ENCODE results near the gene RBP5.
A peak's percentile ranks its signal among the peaks of the same experiment; 100 is the strongest.

Gene RBP5, protein sequence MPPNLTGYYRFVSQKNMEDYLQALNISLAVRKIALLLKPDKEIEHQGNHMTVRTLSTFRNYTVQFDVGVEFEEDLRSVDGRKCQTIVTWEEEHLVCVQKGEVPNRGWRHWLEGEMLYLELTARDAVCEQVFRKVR

DNA sequence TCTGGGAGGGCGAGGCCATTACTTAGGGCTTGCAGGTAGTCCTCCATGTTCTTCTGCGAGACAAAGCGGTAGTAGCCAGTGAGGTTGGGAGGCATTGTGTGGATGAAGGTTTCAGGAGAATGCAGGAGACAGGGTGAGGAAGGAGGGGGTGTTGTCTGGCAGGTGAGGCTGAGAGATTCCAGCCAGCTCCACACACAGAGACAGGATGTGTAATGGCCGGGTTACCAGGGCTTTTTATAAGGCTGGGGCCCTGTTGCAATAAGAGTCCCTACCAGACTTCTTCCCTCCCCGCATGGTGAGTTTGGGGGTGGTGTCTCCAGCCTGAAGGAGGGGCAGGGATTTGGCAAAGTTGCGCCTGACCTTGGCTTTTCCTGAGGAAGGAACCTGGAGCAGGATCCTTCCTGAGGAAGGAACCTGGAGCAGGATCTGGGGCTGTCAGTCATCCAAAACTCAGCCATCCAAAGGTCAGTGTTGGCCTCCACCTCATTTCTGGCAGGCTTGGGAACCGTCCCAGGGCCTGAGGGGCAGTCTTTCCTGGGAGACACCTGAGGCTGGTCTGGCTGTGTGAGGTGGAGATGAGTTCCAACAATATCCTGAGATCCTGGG, at the start of gene RBP5:
Gene RBP5 (minus strand): TSS at position 209 of the 606 bp plus-strand sequence. CDS start 114 bp downstream, at position 95.
- peaks cover 8% of the 10 kb centered on the region for H3K36me3 Mint-ChIP-seq (ENCODE audit: low read depth)
- no peak for DNase-seq
- H3K4me1 Mint-ChIP-seq = peaks cover 67% of the 10 kb centered on the region
- TF ChIP-seq, protein P1, sequence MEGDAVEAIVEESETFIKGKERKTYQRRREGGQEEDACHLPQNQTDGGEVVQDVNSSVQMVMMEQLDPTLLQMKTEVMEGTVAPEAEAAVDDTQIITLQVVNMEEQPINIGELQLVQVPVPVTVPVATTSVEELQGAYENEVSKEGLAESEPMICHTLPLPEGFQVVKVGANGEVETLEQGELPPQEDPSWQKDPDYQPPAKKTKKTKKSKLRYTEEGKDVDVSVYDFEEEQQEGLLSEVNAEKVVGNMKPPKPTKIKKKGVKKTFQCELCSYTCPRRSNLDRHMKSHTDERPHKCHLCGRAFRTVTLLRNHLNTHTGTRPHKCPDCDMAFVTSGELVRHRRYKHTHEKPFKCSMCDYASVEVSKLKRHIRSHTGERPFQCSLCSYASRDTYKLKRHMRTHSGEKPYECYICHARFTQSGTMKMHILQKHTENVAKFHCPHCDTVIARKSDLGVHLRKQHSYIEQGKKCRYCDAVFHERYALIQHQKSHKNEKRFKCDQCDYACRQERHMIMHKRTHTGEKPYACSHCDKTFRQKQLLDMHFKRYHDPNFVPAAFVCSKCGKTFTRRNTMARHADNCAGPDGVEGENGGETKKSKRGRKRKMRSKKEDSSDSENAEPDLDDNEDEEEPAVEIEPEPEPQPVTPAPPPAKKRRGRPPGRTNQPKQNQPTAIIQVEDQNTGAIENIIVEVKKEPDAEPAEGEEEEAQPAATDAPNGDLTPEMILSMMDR (IDR thresholded peaks at IDR 0.05) = no peak
- H3K4me3 Mint-ChIP-seq = peak within 1 kb of the TSS; percentile 99
- no peaks in the 10 kb centered on the region for H3K9me3 Mint-ChIP-seq
- no peak within 1 kb of the TSS for H3K27ac Mint-ChIP-seq
- H3K27me3 Mint-ChIP-seq (ENCODE audit: low read depth, poor library complexity) = peaks cover 20% of the 10 kb centered on the region

DNA sequence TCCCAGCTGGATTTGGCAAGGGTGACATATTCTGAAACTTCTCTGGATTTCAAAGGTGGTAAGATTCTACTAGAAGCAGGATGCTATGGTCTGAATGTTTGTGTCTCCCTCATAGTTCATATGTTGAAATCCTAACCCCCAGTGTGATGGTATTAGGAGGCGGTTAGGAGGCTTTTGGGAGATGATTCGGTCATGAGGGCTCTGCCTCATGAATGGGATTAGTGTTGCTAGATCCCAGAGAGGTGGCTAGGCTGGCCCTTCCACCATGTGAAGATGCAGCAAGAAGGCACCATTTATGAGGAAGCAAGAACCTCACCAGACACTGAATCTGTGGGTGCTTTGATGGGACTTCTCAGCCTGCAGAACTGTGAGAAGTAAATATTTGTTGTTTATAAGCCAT, 49.8 kb upstream of the RBP5 start:
- H3K27ac Mint-ChIP-seq = no peak overlapping the region
- DNase-seq = no peak
- H3K4me3 Mint-ChIP-seq = no peak overlapping the region
- H3K9me3 Mint-ChIP-seq = peaks cover 44% of the 10 kb centered on the region
- TF ChIP-seq, protein P1 (IDR thresholded peaks at IDR 0.05) = no peak
- peaks cover 9% of the 10 kb centered on the region for H3K27me3 Mint-ChIP-seq (ENCODE audit: low read depth, poor library complexity)
- H3K36me3 Mint-ChIP-seq (ENCODE audit: low read depth) = no peaks in the 10 kb centered on the region
- H3K4me1 Mint-ChIP-seq = no peaks in the 10 kb centered on the region

DNA sequence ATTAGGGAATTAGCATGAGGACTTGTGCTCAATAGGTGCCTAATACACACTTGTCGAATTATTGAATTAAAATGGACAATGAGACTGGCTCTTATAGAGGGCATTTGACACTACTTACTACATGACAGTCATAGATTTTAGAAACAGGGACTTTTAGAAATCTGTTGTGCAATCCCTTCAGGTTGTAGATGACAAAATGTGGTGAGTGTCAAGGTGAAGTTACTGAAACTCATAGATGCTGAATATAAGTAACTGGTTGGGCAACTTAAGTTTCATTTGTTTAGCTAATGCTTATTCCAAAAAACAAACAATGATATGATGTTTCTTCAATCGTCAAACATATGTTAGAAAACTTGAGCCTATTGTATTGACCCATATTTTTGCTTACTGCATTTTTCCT, 47.9 kb upstream of the RBP5 start:
- TF ChIP-seq, protein P1 (IDR thresholded peaks at IDR 0.05) = no peak
- Mint-ChIP-seq H3K4me3 (no peak overlapping the region), H3K27ac (no peak overlapping the region), H3K36me3 (ENCODE audit: low read depth) (no peaks in the 10 kb centered on the region), H3K9me3 (peaks cover 62% of the 10 kb centered on the region), H3K27me3 (ENCODE audit: low read depth, poor library complexity) (peaks cover 9% of the 10 kb centered on the region), H3K4me1 (no peaks in the 10 kb centered on the region)
- DNase-seq = no peak

DNA sequence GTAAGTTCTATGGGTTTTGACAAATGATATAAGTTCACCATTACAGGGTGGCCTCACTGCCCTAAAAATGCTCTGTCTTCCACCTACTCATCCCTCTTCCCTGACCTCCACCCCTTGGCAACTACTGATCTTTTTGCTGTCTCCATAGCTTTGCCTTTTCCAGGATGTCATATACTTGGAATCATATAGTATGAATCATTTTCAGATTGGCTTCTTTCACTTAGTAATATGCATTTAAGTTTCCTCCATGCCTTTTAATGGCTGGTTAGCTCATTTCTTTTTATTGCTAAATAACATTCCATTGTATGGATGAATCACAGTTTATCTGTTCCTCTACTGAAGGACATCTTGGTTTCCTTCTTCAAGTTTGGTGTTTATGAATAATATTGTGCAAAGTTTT, 46.8 kb upstream of the RBP5 start:
- peaks cover 9% of the 10 kb centered on the region for H3K27me3 Mint-ChIP-seq (ENCODE audit: low read depth, poor library complexity)
- H3K36me3 Mint-ChIP-seq (ENCODE audit: low read depth) = no peaks in the 10 kb centered on the region
- H3K27ac Mint-ChIP-seq = no peak overlapping the region
- peaks cover 69% of the 10 kb centered on the region for H3K9me3 Mint-ChIP-seq
- TF ChIP-seq, protein P1 (IDR thresholded peaks at IDR 0.05) = no peak
- DNase-seq = no peak
- H3K4me1 Mint-ChIP-seq = no peaks in the 10 kb centered on the region
- H3K4me3 Mint-ChIP-seq = no peak overlapping the region

DNA sequence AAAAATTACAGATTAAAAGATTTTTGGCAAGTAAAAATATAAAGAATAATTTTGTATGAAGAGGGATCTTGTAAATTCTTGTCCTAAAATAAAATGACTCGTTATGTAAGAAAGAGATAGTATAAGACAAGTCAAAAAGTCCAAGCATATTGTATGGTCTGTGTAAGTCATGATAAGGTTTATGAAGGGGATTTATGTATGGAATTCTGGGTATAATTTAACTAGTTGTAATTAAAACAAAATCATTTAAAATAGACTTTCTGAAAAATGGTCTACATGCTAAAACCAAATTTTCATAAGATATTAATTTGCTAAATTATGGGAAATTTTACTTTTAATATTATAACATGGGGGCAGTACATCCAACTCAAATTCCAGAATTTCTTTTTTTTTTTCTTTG, 43.2 kb upstream of the RBP5 start:
- Mint-ChIP-seq H3K4me1 (no peaks in the 10 kb centered on the region), H3K27ac (no peak overlapping the region), H3K4me3 (no peak overlapping the region), H3K27me3 (ENCODE audit: low read depth, poor library complexity) (peaks cover 9% of the 10 kb centered on the region), H3K36me3 (ENCODE audit: low read depth) (peaks cover 5% of the 10 kb centered on the region), H3K9me3 (peaks cover 90% of the 10 kb centered on the region)
- TF ChIP-seq, protein P1 (IDR thresholded peaks at IDR 0.05) = no peak
- DNase-seq = no peak

DNA sequence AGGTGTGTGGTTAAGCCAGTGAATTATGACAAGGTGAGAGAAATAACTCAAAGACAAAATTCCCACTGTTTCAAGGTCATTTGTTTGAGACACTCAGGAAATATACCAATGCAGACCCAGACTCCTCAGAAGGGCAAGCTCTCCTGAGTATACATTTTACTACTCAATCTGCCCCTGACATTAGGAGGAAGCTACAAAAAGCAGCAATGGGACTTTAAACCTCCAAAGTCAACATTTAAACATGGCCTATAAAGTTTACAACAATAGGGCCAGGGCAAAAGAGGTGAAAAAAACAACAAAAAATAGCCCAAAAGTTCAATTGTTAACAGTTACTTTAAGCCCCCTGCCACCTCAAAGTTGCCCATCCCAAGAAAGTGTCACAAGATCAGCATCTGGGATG, 41.3 kb upstream of the RBP5 start:
- H3K36me3 Mint-ChIP-seq (ENCODE audit: low read depth) = peaks cover 5% of the 10 kb centered on the region
- no peak overlapping the region for H3K4me3 Mint-ChIP-seq
- TF ChIP-seq, protein P1 (IDR thresholded peaks at IDR 0.05) = no peak
- no peaks in the 10 kb centered on the region for H3K4me1 Mint-ChIP-seq
- no peak for DNase-seq
- H3K9me3 Mint-ChIP-seq = peaks cover 96% of the 10 kb centered on the region
- H3K27ac Mint-ChIP-seq = no peak overlapping the region
- peaks cover 4% of the 10 kb centered on the region for H3K27me3 Mint-ChIP-seq (ENCODE audit: low read depth, poor library complexity)
